Skin of body (tissue), 2 donors: ENCODE results near the gene PSME3IP1. TPM values are rescaled to one million over a fixed set of nuclear protein-coding genes. Genes with fewer than 3 reads are reported as not detected.
"Not testable (repeated sequence)": the region's sequence is repeated elsewhere in the genome, so short reads cannot be mapped to it uniquely, and the experiment has no call there.

Experiments used
- DNase-seq: peaks from one replicate; lab custom pipeline; 2025; lab: John Stamatoyannopoulos, UW
- total RNA-seq: library from RNA; depleted of rRNA; stranded (reverse); fragments of >200 nt; gene quantifications from one replicate; pipeline ENCODE4 v1.2.3, GENCODE V29; 2014

PSME3IP1 gene, protein sequence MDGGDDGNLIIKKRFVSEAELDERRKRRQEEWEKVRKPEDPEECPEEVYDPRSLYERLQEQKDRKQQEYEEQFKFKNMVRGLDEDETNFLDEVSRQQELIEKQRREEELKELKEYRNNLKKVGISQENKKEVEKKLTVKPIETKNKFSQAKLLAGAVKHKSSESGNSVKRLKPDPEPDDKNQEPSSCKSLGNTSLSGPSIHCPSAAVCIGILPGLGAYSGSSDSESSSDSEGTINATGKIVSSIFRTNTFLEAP
- total RNA-seq, result 39.9 TPM

DNA sequence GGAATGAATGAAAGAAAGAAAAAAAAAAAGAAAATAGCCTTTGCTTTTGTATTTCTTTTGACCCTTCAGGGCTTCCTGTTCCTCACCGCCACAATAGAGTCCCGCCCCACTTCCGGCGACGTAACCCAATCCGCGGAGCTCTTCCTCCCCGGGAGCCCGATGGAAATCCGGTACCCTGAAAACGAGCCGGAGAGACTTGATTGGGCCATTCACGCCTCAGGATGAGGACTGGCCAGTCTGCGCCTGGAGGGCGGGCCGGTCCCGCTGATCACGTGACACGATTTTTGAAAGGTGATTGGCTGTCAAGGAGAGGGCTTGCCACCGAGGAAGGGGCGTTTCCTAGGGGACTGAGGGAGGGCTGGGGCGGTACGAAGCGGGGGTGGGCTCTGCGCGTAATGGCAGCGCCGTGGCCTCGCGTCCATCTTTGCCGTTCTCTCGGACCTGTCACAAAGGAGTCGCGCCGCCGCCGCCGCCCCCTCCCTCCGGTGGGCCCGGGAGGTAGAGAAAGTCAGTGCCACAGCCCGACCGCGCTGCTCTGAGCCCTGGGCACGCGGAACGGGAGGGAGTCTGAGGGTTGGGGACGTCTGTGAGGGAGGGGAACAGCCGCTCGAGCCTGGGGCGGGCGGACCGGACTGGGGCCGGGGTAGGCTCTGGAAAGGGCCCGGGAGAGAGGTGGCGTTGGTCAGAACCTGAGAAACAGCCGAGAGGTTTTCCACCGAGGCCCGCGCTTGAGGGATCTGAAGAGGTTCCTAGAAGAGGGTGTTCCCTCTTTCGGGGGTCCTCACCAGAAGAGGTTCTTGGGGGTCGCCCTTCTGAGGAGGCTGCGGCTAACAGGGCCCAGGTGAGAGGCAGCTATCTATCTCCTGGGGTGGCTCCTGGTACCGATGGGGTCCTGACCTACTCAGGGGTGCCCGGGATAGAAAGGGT, at the start of gene PSME3IP1, which contains the start of gene RSPRY1:
Gene PSME3IP1, minus strand, starts transcription at position 95 of the 927 bp plus-strand sequence. CDS start 12,185 bp downstream, outside the sequence.
Gene RSPRY1, plus strand, starts transcription at position 385 of the 927 bp plus-strand sequence. CDS start 18,330 bp downstream, outside the sequence.
- peak; percentile 100 for DNase-seq

DNA sequence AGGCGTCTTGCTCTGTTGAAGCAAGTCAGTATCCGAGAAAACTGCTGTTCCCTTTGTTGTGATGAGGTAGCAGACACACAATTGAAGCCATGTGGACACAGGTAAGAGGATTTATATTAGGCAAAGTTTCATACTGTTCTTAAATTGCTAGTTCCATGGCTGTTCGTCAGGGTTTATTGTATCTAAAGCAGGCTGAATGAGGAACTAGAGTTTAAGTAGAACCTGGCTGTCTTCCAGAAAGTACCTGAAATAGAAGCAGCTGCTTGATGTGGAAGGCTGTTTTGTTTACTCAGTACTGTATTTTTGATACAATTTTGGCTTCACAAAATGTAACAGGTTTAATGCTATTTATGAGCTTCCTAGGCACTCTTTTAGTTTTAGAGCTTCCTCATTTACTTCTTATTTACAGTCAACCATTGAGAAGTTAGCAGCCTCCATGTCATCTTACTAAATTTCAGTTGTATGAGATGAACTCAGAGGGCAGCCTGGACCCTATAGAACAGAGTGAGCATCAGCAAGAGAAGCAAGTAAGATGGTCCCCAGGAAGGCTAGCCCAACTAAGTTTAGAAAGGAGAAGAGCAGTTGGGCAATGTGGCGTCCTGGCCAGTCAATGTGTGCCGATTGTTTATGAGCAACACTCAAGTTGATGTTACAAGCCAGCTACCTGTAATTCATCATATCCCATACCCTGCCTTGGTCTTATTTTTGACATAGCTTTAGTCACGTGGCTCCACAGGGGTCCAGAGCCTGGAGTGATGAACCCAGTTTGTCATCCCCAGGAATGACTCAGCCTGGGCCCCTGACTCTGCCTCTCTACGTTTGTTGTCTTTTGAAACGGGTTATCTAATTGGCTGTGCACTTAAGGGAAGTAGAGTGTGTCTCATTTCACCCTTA, 49.5 kb upstream of the PSME3IP1 start:
- no peak for DNase-seq

DNA sequence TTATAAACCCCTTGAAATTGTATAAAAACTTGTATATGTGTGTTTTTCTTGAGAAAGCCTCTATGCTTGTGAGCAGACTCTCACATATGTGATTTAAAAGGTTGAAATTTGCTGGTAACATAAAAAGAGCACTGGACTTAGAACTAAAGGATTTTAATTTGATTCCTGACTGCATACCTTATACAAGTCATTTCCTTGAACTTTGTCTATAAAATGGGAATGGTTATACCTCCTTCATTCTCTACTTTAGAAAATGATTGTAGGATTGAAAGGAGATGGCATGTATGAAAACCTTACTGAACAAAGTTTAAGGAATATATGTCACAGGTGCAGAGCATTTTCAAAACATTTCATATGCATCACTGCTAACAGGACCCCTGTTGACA, 48.9 kb upstream of the PSME3IP1 start:
- no peak for DNase-seq

DNA sequence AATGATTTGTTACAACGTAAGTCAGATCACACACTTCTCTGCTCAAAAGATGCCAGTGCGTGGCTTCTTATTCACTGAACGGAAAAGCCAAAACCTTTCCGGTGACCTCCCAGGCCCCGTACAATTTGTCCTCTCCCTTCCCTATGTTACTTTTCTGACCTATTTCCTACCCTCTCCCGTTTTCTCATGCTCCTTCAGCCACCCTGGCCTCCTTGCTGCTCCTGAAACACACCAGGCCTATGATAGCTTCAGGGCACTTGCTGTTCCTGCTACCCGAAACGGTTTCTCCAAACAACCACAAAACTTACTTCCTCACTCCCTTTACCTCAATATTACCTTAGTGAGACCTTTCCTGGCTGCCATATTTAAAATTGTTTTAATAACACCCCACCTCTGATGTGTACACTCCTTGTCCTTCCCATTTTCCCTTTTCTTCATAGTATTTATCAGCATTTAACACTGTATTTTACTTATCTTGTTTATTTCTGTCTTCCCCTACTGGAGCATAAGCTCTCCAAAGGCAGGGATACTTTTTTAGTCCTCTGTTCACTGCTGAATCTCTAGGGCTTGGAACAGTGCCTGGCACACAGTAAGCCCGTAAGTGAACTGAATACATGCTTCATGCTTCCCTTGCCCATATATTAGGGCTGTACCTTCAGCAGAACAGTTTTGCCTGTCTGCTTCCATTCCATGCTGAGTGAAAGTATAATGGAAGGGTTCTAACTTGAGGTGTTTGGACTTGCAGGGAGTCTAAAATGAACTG, 48.3 kb upstream of the PSME3IP1 start:
- DNase-seq, result no peak

DNA sequence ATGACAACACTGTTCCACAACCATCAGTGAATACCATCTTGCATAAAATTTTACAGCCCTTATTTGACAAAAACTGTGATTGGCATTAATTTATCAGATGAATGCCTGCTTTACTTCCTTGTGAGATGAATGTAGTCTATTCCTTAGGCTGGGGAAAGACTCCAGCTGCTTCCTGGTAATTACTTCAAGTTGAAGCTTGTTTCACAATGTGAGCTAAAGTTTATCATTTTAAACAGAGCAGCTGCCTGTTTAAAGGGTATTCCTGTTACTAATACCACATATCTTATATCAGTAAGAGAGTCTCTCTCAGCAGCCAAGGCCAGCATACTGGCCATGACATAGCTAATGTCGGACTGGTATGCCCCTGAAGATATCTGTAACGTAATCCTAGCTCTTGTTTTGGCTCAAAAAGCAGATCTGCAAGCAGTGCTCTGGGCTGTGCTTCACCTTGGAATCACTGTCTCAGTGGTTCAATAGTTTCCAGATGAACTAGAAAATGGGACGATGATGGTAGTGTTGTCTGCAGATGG, 46.0 kb upstream of the PSME3IP1 start:
- no peak for DNase-seq

DNA sequence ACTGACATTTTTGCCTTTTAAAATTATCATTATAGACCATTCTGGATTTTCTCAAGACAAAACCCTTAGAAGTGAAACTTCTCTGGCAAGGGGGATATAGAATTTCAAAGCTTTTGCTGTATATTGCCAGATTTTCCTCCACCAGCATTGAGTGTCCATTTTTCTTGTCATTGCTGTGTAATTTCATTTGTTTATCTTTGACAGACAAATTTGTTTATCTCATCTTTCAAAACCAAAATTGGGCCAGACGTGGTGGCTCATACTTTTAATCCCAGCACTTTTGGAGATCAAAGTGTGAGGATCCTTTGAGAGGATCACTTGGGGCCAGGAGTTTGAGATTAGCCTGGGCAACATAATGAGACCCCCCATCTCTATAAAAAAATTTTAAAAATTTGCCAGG, 43.2 kb upstream of the PSME3IP1 start:
- DNase-seq, result no peak

DNA sequence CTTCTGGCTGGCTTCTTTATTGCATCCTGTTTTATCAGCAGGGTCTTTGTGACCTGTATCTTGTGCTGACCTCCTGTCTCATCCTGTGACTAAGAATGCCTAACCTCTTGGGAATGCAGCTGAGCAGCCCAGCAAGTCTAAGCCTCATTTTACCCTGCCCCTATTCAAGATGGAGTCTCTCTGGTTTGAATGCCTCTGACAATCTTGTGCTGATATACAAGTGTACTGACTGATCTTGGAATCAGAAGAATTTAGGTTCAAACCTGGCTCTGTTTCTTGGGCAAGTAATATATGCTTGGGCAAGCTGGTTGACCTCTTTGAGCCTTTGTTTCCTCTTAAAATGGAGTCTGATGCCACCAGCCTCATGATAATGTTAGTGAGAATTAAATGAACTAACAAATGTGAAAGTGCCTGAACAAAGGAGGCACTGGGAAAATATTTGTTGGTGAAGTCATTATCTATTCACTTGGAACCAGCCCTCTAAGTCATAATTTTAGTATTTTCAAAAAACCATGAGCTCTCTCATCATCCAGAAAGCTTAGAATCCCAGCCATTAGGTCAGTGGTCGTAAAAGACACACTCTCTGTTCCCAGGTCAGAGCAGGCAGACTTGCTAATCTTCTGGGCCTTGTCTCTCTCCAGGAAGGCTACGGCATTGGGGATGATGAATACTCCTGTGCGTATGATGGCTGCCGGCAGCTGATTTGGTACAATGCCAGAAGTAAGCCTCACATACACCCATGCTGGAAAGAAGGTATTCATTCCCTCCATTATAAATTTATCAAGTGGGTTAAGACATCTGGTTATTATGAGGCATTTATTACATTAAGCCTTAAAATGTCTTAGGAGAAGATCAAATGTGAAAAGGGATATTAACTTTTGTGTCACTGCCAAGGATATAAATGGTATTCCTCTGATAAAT, 41.1 kb upstream of the PSME3IP1 start:
- DNase-seq, result no peak

DNA sequence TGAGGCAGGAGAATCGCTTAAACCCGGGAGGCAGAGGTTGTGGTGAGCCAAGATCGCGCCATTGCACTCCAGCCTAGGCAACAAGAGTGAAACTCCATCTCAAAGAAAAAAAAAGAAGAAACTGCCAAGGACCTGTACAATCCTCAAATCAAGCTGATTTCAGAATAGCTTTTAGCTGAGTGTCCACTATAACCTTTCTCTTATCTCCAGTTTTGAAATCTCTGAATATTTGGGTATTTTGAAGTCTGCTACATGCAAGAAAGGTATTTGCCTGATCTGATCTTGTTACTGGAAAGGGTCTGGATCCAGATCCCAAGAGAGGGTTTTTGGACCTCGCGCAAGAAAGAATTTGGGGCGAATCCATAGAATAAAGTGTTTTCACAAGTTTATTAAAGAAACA, 40.1 kb upstream of the PSME3IP1 start:
- no peak for DNase-seq

DNA sequence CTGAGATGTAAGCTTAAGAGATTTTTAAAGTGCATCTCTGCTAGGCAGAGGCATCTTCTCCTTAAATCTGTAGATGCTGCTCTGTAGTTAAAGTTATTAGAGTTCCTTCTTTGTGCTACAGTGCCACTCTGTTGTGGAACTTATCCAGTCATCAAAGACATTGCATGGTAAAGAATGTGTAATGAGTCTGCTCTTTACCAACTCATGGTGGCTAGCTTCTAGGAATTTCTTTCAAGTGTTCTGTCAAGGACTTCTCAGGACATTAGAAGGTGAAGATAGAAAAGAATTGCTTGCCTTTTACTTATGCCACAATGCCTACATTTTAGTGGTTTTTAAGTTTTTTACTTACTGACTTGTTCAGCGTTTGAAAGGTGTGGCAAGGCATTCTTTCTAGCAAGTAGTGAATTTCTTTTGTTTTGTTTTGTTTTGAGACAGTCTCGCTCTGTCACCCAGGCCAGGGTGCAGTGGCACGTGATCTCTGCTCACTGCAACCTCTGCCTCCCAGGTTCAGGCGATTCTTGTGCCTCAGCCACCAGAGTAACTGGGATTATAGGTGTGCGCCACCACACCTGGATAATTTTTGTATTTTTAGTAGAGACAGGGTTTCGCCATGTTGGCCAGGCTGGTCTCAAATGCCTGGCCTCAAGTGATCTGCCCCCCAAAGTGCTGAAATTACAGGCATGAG, 39.0 kb upstream of the PSME3IP1 start:
- DNase-seq, result no peak

DNA sequence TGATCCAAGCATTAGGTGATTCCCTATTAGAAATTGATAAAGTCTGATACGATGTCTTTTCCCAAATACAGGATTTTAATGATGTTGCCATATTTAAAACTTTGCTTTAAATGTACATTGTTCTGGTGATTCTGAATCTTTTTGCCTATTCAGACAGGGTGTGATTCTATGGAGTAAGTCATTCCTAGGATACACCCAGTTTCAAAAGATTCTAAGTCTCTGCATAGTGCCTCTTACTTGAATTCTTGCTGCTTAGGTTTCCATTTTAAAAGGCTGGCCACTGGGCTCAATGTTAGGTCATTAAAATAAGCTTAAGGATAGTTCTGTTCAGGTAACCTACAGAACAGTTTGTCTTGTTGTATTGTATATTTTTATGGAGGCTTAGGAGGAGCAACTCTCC, 37.2 kb upstream of the PSME3IP1 start:
- DNase-seq, result no peak

DNA sequence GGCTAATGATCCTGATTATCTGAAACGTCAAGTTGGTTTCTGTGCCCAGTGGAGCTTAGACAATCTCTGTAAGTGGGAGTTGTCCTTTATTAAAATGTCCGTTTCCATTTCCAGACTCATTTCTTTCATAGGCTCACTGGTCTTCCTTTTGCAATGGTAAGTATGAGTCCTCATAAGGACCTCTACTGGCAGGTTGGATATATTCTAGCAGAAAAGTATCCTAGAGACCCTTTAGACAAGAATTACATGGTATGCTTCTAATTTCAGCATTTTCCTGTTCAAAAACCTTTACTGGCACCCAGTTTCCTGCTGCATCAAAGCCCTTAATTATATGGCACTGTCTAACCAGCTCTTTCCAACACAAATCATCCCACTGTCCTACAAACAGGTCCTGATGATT, 31.1 kb upstream of the PSME3IP1 start:
- DNase-seq, result no peak

DNA sequence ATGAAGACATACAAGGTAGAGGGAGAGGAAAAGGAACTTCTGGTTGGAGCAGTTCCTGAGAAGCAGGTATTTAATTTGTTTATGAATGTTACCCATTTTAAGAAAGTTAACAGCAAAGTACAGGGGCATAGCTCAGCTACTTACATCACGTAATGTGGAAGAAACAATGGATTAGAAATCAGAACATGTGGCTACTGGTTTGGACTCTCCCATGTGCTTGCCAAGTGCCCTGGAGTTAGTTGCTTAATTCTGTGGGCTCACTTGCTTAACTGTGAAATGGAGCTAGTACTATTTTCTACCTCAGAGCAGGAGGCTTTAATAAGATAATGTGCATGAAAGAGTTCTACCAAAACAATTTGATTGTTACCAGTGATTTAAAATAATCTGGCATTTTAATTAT, 27.6 kb upstream of the PSME3IP1 start:
- DNase-seq, result no peak

DNA sequence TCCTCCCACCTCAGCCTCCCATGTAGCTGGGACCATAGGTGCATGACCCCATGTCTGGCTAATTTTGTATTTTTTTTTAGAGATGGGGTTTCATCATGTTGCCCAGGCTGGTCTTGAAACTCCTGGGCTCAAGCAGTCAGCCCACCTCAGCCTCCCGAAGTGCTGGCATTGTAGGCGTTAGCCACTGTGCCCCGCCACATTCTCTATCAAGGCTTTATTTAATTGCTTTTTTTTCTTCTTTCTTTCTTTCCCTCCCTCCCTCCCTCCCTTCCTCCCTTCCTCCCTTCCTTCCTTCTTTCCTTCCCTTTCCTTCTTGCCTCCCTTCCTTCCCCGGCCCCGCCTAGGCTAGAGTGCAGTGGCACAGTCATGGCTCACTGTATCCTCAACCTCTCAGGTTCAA, 23.9 kb upstream of the PSME3IP1 start:
- no peak for DNase-seq

DNA sequence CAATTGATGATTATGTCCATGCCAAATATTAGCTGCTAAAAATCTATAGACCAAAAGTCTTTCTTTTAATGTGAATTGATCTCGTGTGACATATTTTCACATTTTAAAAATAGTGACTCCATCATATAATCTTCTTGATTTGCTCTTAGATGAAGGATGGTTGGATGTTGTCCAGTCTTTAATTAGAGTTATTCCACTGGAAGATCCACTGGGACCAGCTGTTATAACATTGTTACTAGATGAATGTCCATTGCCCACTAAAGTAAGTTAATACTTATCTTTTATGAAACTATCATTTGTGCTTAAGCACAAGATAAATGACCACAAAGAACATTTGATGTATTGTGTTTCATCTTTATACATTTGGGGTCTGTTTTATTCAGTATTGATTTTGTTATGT, 23.1 kb upstream of the PSME3IP1 start:
- no peak for DNase-seq

DNA sequence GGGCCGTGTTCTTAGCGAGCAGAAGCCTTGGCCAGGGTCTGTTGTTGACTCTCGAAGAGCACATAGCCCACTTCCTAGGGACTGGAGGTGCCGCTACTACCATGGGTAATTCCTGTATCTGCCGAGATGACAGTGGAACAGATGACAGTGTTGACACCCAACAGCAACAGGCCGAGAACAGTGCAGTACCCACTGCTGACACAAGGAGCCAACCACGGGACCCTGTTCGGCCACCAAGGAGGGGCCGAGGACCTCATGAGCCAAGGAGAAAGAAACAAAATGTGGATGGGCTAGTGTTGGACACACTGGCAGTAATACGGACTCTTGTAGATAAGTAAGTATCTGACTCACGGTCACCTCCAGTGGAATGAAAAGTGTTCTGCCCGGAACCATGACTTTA, 18.8 kb upstream of the PSME3IP1 start:
- no peak for DNase-seq

DNA sequence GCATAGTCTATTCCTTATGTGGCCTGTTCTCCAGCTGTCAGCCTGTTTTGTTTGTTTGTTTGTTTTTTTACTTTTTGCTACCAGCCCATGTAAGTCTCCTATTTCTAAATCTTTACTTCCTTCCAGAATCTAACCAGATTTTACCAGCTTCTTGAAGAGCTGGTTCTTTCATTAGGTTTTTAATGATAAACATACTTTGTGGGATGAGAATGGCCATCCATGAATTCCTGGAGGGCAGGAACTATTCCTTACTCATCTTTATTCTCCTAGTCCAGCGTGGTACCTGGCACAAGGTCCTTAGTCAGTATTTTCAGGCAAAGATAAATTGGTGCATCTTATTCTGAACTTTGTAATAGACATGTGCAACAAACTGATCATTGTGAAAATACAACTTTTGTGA, 17.6 kb upstream of the PSME3IP1 start:
- DNase-seq, result no peak

DNA sequence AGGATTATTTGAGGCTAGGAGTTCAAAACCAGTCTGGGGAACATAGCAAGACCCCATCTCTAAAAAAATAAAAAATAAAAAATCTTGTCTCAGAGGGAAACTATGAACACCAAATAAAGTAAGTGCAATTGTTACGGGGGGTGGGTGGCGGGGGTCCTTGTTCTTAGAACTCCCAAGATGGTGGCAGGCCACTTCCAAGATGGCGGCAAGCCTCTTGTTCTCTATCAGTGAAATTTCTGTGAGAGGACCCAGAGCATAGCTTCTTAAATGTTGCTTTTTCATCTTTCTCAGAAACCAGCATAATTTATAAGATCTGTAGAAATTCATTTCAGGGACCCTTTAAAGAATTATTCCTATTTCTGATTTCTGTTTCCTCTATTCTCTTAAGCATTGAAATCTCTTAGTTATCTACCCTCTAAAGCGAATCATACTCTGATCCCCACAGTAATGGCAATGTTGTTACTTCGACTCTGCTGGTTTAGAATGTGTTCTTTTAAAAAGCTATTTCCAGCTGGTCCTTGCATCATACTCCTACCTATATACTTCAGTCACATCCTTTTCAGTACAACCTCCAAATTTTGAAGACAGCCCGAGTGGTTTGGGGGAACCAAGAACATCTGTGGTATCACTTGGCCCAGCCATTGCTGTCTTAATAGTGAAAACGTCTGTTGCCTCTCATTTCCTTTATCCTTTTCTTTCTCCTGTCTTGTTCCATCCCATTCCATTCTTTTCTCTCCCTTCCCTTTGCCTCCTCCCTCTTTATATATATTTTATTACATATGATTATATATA, 16.5 kb upstream of the PSME3IP1 start:
- DNase-seq, result no peak

DNA sequence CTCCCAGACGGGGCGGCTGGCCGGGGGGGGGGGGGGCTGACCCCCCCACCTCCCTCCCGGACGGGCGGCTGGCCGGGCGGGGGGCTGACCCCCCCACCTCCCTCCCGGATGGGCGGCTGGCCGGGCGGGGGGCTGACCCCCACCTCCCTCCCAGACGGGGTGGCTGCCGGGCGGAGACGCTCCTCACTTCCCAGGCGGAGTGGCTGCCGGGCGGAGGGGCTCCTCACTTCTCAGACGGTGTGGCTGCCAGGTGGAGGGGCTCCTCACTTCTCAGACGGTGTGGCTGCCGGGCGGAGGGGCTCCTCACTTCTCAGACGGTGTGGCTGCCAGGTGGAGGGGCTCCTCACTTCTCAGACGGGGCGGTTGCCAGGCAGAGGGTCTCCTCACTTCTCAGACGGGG, 15.1 kb upstream of the PSME3IP1 start:
- DNase-seq, result not testable (repeated sequence)
